G401 (cell line): ENCODE results near the gene KIF13A. TPM values are rescaled to one million over a fixed set of nuclear protein-coding genes. Genes with fewer than 3 reads are reported as not detected.
A peak's percentile ranks its signal among the peaks of the same experiment; 100 is the strongest.
"Not testable (repeated sequence)": the region's sequence is repeated elsewhere in the genome, so short reads cannot be mapped to it uniquely, and the experiment has no call there.

ENCODE experiments used
- DNase-seq: peaks from one replicate; pipeline ENCODE4 v3.0.0-alpha.2; 2015; ENCODE audit warnings: low spot score
- in situ Hi-C: cut with HindIII; loops from 2 replicates; pipeline ENCODE4 v1.10.0; 2016; ENCODE audit warnings: low sequenced_read_pairs, mixed read lengths
- total RNA-seq: library from RNA; depleted of rRNA; stranded (reverse); fragments of >200 nt; shearing (Covaris generic); gene quantifications from 2 replicates; pipeline ENCODE4 v1.2.3, GENCODE V29; 2014

Gene KIF13A
- total RNA-seq, 1 experiment from 2014 or later, result 18.3 TPM

GRCh38 chr6:17910189-17910588, 77.2 kb downstream of the KIF13A start:
- DNase-seq, result no peak
- in situ Hi-C loops, result no loop called here

DNA sequence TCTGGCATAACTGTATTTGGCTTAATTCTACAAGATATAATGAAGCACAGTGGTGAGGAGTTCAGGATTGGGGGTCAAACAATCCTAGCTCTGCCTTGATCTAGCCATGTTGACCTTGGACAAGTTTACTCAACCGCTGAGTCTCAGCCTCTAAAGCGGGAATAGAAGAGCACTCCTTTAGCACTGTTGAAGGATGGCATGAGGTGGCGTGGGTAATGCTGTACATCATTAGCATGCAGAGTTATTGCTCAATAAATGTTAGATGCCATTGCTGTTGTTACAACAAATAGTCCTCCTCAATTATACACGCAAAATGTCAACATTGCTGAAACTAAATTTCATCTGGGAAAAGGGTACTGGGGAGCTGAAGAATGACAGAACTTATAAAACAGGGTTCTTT, 78.6 kb downstream of the KIF13A start:
- no peak for DNase-seq
- in situ Hi-C loops, result no loop called here

- no peak for DNase-seq
- in situ Hi-C loops, result no loop called here
Observed at GRCh38 chr6:17907406-17908229, 79.8 kb downstream of the KIF13A start.

GRCh38 chr6:17905611-17906592, 81.5 kb downstream of the KIF13A start:
- in situ Hi-C loops, result no loop called here
- no peak for DNase-seq

DNA sequence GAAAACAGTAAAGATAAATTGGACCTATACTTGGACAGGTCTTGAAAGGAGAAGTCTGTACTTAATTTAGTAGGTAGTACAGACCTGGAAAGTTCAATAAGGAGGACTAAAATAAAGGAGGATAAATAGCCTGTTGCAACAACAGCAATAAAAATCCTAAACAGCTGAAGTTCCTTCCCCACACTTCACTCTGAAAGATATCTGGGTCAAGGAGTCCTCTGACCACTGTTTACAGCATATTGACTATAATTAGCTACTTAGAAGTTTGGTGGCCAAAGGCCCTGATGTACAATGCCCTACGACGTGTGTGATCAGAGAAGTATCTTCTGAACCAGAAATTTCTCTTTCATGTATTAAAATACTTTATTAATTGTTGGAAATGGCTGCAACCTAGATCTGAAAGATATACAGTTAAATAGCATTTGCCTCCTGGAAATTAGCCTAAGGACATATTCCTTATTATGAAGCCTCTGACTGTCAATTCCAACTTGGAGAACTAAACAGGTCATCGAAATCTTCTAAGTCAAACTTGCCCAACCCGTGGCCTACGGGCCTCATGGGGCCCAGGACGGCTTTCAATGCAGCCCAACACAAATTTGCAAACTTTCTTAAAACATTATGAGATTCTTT, 82.8 kb downstream of the KIF13A start:
- in situ Hi-C loops, result no loop called here
- DNase-seq, result no peak

DNA sequence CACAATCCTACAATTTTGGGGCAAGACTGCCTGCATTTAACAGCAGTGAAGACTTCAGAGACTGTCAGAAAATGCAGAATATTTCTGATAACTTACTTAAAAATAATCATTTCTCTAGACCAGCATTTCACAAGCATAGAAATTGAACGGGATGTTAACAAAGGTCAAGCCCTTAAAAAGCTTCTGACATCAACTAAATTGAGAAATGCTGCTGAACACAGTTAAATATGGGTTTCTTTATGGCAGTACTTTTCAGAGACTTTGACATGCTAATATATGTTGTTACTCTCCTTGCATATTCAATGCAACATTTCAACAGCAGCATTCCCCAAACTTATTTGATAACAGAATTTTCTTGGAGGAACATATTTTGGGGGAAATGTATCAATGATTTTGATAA, 84.5 kb downstream of the KIF13A start:
- in situ Hi-C loops, result no loop called here
- no peak for DNase-seq

DNA sequence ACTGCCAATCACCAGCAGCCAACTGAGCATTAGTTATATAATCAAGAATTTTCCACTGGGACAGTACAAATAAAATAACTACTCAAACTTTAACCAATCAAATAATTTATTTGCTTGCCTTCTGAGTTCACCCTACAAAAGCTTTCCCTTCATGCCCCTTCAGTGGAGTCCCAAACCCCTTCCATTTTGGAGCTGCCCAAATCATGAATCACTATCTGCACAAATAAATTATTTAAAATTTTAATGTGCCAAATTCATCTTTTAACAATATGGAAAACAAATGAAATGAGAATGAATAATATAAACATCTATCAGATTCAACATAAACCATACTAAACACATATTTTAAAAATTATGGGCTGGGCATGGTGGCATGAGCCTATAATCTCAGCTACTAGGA, 85.9 kb downstream of the KIF13A start:
- no peak for DNase-seq
- in situ Hi-C loops, result no loop called here

- no peak for DNase-seq
- in situ Hi-C loops, result no loop called here
Observed at GRCh38 chr6:17900011-17900410, 87.4 kb downstream of the KIF13A start.

GRCh38 chr6:17899491-17899890, 87.9 kb downstream of the KIF13A start:
- in situ Hi-C loops, result no loop called here

GRCh38 chr6:17897681-17898080, 89.8 kb downstream of the KIF13A start:
- no peak for DNase-seq
- in situ Hi-C loops, result no loop called here

More at GRCh38 chr6:17899491-17899890, 87.9 kb downstream of the KIF13A start:
- no peak for DNase-seq

- no peak for DNase-seq
- in situ Hi-C loops, result no loop called here
Observed at GRCh38 chr6:17894905-17895304, 92.5 kb downstream of the KIF13A start.

DNA sequence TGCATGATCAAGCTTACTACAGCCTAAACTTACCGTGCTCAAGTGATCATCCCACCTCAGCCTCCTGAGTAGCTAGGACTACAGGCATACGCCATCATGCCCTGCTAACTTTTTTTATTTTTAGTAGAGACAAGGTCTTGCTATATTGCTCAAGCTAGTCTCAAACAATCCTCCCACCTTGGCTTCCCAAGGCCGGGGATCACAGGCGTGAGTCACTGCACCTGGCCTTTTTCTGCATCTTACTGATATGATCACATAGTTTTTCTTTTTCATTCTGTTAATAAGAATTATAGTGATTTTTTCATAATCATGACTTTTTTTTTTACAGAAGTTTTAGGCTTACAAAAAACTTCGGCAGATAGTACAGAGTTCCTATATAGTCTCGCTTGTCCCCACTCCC, 93.2 kb downstream of the KIF13A start:
- no peak for DNase-seq
- in situ Hi-C loops, result no loop called here

DNA sequence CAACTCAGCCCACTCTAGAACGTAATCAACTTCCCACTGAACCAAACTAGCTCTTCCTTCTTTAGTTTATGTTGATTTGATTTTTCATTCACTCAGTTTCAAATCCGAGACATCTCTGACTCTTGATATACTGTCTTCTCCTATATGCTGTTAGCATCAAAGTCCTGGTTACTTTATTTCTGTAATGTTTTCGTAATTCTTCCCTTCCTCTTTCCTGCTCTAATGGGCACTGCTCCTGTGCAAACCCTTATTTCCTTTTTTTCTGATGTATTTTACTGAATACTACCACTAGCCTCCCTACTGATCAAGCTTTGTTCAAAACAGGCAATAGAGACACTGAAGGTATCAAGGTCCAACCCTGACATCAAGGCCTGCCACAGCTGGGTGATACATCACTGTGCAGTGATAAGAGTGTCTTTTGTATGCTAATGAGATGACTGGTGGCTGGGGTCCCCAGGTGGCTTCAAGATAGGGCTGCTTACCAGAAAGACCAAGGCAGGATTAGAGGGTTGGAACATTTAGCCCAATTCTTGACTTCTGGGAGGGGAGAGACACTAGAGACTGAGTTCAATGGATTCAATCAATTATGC, 95.2 kb downstream of the KIF13A start:
- no peak for DNase-seq
- in situ Hi-C loops, result no loop called here

DNA sequence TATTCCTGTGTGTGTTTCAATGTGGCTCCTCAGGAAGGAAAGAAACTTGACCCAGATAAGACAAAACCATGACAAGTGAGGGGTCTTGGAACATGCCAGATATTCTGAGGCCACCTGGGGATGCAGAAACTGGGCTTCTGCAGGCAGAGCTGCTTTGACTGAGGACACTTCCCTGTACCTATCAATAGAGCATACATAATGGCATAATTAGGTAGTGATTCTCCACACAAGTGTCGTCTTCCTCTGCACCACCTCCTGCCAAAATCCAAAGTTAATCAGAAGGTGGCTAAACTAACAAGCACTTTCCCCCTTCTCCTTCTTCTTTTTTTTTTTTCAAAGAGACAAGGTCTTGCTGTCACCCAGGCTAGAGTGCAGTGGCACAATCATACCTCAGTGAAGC, 97.1 kb downstream of the KIF13A start:
- DNase-seq, result no peak

DNA sequence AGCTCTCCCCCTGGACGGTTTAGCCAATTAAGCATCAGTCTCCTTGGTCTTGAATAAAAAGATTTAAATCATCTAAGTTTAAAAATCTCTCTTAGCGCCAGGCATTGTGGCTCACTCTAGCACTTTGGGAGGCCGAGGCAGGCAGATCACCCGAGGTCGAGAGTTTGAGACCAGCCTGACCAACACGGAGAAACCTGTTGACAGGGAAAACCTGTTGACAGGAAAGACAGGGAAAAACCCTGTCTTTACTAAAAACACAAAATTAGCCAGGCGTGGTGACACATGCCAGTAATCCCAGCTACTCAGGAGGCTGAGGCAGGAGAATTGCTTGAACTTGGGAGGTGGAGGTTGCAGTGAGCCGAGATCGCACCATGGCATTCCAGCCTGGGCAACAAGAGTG, 97.7 kb downstream of the KIF13A start:
- DNase-seq, in situ Hi-C loops: not testable (repeated sequence)

More for the DNA sequence above, 97.1 kb downstream of the KIF13A start:
- in situ Hi-C loops, result no loop called here

- DNase-seq, result peak; percentile 85
- in situ Hi-C loops, result no loop called here
Observed at GRCh38 chr6:17886891-17887290, 100.5 kb downstream of the KIF13A start.

DNA sequence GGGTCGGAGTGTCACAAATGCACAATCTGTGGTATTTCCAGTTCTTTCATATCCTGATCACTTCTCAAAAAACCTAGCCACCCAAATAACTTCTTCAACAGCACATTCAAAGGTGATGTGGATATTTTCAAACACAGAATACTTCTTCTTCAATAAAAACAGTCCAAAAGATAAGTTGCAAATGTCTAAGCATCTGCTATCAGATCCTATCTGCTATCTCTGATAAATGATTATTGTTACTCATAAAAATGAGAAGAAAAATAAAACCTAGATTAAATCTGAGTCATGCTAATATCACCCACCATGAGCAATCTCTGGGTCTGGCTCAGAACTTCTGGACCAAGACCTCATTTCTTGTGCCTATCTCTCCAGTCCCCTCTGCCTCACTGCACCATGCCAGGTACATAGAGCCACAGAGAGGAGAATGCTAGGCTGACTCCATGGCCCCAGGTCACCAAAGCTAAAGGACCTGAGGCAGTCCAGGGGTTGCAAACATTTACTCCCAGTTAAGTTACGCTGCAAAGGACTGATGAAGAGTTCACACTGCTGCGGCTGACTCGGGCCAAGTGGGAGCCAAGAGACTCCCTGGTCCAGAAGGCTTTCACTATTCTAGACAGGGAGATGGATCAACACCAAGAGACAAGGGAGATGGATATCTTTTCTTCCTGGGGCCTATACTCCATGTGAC, 101.4 kb downstream of the KIF13A start:
- no peak for DNase-seq
- in situ Hi-C loops, result no loop called here

GRCh38 chr6:17884498-17885478, 102.6 kb downstream of the KIF13A start:
- no peak for DNase-seq
- in situ Hi-C loops, result no loop called here
